GM23338 (cell line): Measurements from ENCODE around the gene VAMP8. TPM values are rescaled to one million over a fixed set of nuclear protein-coding genes. Genes with fewer than 3 reads are reported as not detected.

Experiments
- ATAC-seq: fragments of 200-7000 bp; cut with Tn5 transposase; 3 replicates; pipeline ENCODE4 v1.9.1; 2020
- DNase-seq: peaks from one replicate; pipeline ENCODE4 v3.0.0-alpha.2; 2015; ENCODE audit warnings: low spot score
- H2AFZ ChIP-seq: fragments of 200-600 bp; sonication (generic); 2 replicates; pipeline ENCODE4 v1.8.0; 2016; ENCODE audit warnings: antibody characterized with exemption, mild to moderate bottlenecking, moderate library complexity
- H3F3A ChIP-seq: fragments of 200-600 bp; sonication (generic); replicated peaks from 2 replicates; pipeline ENCODE4 v1.8.0; 2017; ENCODE audit warnings: antibody characterized with exemption, mixed run types, low read depth
- H3K27ac ChIP-seq: fragments of 200-600 bp; sonication (generic); 2 replicates; pipeline ENCODE4 v1.6.1; 2016; ENCODE audit warnings: low read depth
- H3K27me3 ChIP-seq: fragments of 200-600 bp; sonication (generic); 2 replicates; pipeline ENCODE4 v1.8.0; 2016; ENCODE audit warnings: mild to moderate bottlenecking, mixed run types, moderate library complexity; ENCODE audit not compliant: insufficient read depth
- H3K36me3 ChIP-seq: fragments of 200-600 bp; sonication (generic); 2 replicates; pipeline ENCODE4 v1.8.0; 2016; ENCODE audit warnings: mild to moderate bottlenecking; ENCODE audit not compliant: insufficient read depth
- H3K4me1 ChIP-seq: fragments of 200-600 bp; sonication (generic); 2 replicates; pipeline ENCODE4 v1.8.0; 2016; ENCODE audit warnings: mild to moderate bottlenecking, moderate library complexity; ENCODE audit not compliant: insufficient read depth
- H3K4me2 ChIP-seq: fragments of 200-600 bp; sonication (generic); 2 replicates; pipeline ENCODE4 v1.7.1; 2017; ENCODE audit warnings: mixed run types
- H3K4me3 ChIP-seq: fragments of 200-600 bp; sonication (generic); 2 replicates; pipeline ENCODE4 v1.6.1; 2016; ENCODE audit warnings: mixed run types
- H3K79me2 ChIP-seq: fragments of 200-600 bp; sonication (generic); replicated peaks from 2 replicates; pipeline ENCODE4 v1.8.0; 2017; ENCODE audit warnings: mild to moderate bottlenecking; ENCODE audit not compliant: insufficient read depth
- H3K9me2 ChIP-seq: fragments of 200-600 bp; sonication (generic); 2 replicates; pipeline ENCODE4 v1.8.0; 2017; ENCODE audit not compliant: insufficient read depth
- H4K20me1 ChIP-seq: fragments of 200-600 bp; sonication (generic); replicated peaks from 2 replicates; pipeline ENCODE4 v1.8.0; 2017; ENCODE audit warnings: mild to moderate bottlenecking; ENCODE audit not compliant: insufficient read depth
- H3K27ac Mint-ChIP-seq: 2 replicates; pipeline ENCODE4 v1.8.0; 2020; ENCODE audit warnings: inconsistent platforms, mild to moderate bottlenecking, moderate library complexity, mixed read lengths
- H3K27me3 Mint-ChIP-seq: 3 replicates; pipeline ENCODE4 v1.8.0; 2022; ENCODE audit warnings: low read depth, mild to moderate bottlenecking, moderate library complexity, mixed read lengths, inconsistent platforms; ENCODE audit not compliant: insufficient read depth, poor library complexity
- H3K36me3 Mint-ChIP-seq: 3 replicates; pipeline ENCODE4 v1.8.0; 2021; ENCODE audit warnings: low read depth, mild to moderate bottlenecking, inconsistent platforms, moderate library complexity, mixed read lengths
- H3K4me1 Mint-ChIP-seq: 3 replicates; pipeline ENCODE4 v1.8.0; 2020; ENCODE audit warnings: mild to moderate bottlenecking, inconsistent platforms, mixed read lengths
- H3K4me3 Mint-ChIP-seq: 3 replicates; pipeline ENCODE4 v1.8.0; 2021; ENCODE audit warnings: moderate library complexity, mild to moderate bottlenecking, inconsistent platforms, mixed read lengths
- H3K9me3 Mint-ChIP-seq: 3 replicates; pipeline ENCODE4 v1.8.0; 2020; ENCODE audit warnings: moderate library complexity, mild to moderate bottlenecking, inconsistent platforms, mixed read lengths
- CREB1 ChIP-seq: fragments of 250-450 bp; sonication (Bioruptor Pico); IDR thresholded peaks from 2 replicates; pipeline ENCODE4 v1.5.0; 2020; ENCODE audit warnings: low read depth, mild to moderate bottlenecking, moderate library complexity
- EZH2 ChIP-seq: fragments of 200-600 bp; sonication (generic); IDR thresholded peaks from one replicate; pipeline ENCODE4 v1.8.0; 2017; ENCODE audit warnings: antibody characterized with exemption, mild to moderate bottlenecking, low read depth; ENCODE audit not compliant: unreplicated experiment
- JUNB ChIP-seq: IDR thresholded peaks from one replicate; pipeline ENCODE4 v1.6.1; 2016; ENCODE audit warnings: antibody characterized with exemption; ENCODE audit not compliant: unreplicated experiment
- NANOG ChIP-seq: IDR thresholded peaks from 2 replicates; pipeline ENCODE4 v1.6.1; 2016; ENCODE audit warnings: antibody characterized with exemption, borderline replicate concordance
- POLR2AphosphoS5 ChIP-seq: IDR thresholded peaks from 2 replicates; pipeline ENCODE4 v1.6.1; 2016; ENCODE audit warnings: antibody characterized with exemption, low read depth
- STAT1 ChIP-seq: IDR thresholded peaks from one replicate; pipeline ENCODE4 v1.6.1; 2016; ENCODE audit warnings: antibody characterized with exemption; ENCODE audit not compliant: unreplicated experiment
- ZNF114 ChIP-seq: fragments of 250-450 bp; sonication (Bioruptor Pico); IDR thresholded peaks from 2 replicates; pipeline ENCODE4 v1.5.0; 2020; ENCODE audit warnings: mild to moderate bottlenecking, moderate library complexity
- polyA plus RNA-seq: library from polyadenylated mRNA; unstranded; fragments of >200 nt; fragmentation: Nextera tagmentation; extraction: Ambion mirVana; gene quantifications from 2 replicates; pipeline ENCODE4 v1.2.1, GENCODE V29; 2016
- total RNA-seq: library from RNA; depleted of rRNA; stranded (reverse); fragments of >200 nt; shearing (Covaris generic); gene quantifications from 2 replicates; pipeline ENCODE4 v1.2.3, GENCODE V29; 2014
- TF ChIP-seq, protein P1 (sequence below): IDR thresholded peaks from 2 replicates; pipeline ENCODE4 v1.6.1; 2016; ENCODE audit warnings: antibody characterized with exemption
- TF ChIP-seq, protein P2 (sequence below), 2 experiments: fragments of 200-600 bp in 1 of 2; sonication (generic) in 1 of 2; conservative IDR thresholded peaks; 2 replicates each; pipeline versions ENCODE4 v1.5.1 to v1.6.1; 2016 to 2017; ENCODE audit warnings: antibody characterized with exemption in 2 of 2, low read depth in 2 of 2, mild to moderate bottlenecking in 2 of 2, moderate library complexity in 1 of 2
- TF ChIP-seq, protein P3 (sequence below): IDR thresholded peaks from one replicate; pipeline ENCODE4 v1.6.1; 2018; ENCODE audit warnings: antibody characterized with exemption; ENCODE audit not compliant: unreplicated experiment
- TF ChIP-seq, protein P4 (sequence below): fragments of 250-450 bp; sonication (Bioruptor Pico); IDR thresholded peaks from 2 replicates; pipeline ENCODE4 v1.5.0; 2020; ENCODE audit warnings: mild to moderate bottlenecking, moderate library complexity

Gene VAMP8
- total and polyA plus RNA-seq, 2 experiments from 2014 or later: 16.3 to 71.7 TPM

DNA sequence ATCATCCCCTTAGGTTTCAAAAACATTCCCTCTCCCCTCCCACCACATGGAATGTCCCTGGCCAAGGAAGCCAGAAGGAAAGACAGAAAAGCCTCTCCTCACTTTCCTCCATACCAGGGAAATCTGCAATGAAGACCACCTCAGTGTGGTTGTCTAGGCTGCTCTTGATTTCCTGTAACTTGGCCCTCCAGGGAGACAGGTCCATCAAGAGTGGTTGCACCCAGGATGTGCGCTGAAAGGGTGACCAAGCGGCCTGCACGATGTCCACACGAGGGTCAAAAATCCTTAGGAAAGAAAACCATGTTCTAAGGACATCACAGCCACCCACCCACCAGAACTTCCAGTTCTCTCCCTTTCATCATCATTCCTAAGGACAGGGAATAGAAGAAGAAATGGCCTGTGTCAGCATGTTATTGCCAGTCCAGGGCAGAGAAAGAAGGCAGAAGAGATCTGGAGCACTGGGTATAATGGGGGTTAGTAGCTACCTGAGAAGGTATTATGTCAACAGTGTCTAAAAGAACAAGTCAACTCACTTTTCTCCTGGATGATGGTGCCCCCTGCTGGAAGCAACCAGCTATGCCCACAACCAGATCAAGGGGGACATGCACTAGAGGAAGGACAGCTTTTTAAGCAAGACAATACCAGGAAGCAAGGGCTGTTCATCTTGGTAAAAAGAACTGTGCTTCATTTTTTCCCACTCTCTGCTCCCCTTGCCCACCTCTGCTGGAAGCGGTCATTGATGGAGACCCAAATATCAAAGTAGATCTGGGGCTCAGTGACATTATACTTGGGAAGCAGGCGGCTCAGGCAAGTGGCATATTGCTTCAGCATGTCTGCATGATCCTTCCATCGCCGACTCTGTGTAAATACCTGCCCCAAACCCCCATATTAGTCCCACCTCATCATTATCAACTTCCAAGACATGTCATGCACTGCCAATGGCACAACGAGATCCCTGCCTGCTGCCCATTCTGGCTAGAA is 25.4 kb upstream of the VAMP8 start:
- H3K27me3 ChIP-seq: no peaks in the 10 kb centered on the region
- no peak overlapping the region; the same call in 2 of the 3 replicates for H3K4me3 Mint-ChIP-seq
- peaks cover 34% of the 10 kb centered on the region for H3K36me3 ChIP-seq
- DNase-seq (peak; percentile 92), ATAC-seq (peak; percentile 73)
- peaks cover 7% of the 10 kb centered on the region; the same call in 2 of the 3 replicates for H3K4me1 Mint-ChIP-seq
- no peak overlapping the region for H3K27ac ChIP-seq
- H3K4me1 ChIP-seq: no peaks in the 10 kb centered on the region
- H3K4me2 ChIP-seq: no peak overlapping the region
- no peak overlapping the region for H2AFZ ChIP-seq
- TF ChIP-seq EZH2 (no peak), NANOG (no peak), POLR2AphosphoS5 (0 out of 2 replicates have a peak, but pooled peaks have one; percentile 21), ZNF114 (no peak), JUNB (no peak), STAT1 (no peak), CREB1 (CRISPR knock-in tag) (no peak)
- TF ChIP-seq, protein P1, sequence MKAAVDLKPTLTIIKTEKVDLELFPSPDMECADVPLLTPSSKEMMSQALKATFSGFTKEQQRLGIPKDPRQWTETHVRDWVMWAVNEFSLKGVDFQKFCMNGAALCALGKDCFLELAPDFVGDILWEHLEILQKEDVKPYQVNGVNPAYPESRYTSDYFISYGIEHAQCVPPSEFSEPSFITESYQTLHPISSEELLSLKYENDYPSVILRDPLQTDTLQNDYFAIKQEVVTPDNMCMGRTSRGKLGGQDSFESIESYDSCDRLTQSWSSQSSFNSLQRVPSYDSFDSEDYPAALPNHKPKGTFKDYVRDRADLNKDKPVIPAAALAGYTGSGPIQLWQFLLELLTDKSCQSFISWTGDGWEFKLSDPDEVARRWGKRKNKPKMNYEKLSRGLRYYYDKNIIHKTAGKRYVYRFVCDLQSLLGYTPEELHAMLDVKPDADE: no peak
- TF ChIP-seq, protein P2, sequence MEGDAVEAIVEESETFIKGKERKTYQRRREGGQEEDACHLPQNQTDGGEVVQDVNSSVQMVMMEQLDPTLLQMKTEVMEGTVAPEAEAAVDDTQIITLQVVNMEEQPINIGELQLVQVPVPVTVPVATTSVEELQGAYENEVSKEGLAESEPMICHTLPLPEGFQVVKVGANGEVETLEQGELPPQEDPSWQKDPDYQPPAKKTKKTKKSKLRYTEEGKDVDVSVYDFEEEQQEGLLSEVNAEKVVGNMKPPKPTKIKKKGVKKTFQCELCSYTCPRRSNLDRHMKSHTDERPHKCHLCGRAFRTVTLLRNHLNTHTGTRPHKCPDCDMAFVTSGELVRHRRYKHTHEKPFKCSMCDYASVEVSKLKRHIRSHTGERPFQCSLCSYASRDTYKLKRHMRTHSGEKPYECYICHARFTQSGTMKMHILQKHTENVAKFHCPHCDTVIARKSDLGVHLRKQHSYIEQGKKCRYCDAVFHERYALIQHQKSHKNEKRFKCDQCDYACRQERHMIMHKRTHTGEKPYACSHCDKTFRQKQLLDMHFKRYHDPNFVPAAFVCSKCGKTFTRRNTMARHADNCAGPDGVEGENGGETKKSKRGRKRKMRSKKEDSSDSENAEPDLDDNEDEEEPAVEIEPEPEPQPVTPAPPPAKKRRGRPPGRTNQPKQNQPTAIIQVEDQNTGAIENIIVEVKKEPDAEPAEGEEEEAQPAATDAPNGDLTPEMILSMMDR (conservative IDR thresholded peaks at IDR 0.05; ENCODE audit: low read depth in 2 of 2): peak; percentile 94 to 95
- TF ChIP-seq, protein P3, sequence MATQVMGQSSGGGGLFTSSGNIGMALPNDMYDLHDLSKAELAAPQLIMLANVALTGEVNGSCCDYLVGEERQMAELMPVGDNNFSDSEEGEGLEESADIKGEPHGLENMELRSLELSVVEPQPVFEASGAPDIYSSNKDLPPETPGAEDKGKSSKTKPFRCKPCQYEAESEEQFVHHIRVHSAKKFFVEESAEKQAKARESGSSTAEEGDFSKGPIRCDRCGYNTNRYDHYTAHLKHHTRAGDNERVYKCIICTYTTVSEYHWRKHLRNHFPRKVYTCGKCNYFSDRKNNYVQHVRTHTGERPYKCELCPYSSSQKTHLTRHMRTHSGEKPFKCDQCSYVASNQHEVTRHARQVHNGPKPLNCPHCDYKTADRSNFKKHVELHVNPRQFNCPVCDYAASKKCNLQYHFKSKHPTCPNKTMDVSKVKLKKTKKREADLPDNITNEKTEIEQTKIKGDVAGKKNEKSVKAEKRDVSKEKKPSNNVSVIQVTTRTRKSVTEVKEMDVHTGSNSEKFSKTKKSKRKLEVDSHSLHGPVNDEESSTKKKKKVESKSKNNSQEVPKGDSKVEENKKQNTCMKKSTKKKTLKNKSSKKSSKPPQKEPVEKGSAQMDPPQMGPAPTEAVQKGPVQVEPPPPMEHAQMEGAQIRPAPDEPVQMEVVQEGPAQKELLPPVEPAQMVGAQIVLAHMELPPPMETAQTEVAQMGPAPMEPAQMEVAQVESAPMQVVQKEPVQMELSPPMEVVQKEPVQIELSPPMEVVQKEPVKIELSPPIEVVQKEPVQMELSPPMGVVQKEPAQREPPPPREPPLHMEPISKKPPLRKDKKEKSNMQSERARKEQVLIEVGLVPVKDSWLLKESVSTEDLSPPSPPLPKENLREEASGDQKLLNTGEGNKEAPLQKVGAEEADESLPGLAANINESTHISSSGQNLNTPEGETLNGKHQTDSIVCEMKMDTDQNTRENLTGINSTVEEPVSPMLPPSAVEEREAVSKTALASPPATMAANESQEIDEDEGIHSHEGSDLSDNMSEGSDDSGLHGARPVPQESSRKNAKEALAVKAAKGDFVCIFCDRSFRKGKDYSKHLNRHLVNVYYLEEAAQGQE: no peak
- TF ChIP-seq, protein P4, sequence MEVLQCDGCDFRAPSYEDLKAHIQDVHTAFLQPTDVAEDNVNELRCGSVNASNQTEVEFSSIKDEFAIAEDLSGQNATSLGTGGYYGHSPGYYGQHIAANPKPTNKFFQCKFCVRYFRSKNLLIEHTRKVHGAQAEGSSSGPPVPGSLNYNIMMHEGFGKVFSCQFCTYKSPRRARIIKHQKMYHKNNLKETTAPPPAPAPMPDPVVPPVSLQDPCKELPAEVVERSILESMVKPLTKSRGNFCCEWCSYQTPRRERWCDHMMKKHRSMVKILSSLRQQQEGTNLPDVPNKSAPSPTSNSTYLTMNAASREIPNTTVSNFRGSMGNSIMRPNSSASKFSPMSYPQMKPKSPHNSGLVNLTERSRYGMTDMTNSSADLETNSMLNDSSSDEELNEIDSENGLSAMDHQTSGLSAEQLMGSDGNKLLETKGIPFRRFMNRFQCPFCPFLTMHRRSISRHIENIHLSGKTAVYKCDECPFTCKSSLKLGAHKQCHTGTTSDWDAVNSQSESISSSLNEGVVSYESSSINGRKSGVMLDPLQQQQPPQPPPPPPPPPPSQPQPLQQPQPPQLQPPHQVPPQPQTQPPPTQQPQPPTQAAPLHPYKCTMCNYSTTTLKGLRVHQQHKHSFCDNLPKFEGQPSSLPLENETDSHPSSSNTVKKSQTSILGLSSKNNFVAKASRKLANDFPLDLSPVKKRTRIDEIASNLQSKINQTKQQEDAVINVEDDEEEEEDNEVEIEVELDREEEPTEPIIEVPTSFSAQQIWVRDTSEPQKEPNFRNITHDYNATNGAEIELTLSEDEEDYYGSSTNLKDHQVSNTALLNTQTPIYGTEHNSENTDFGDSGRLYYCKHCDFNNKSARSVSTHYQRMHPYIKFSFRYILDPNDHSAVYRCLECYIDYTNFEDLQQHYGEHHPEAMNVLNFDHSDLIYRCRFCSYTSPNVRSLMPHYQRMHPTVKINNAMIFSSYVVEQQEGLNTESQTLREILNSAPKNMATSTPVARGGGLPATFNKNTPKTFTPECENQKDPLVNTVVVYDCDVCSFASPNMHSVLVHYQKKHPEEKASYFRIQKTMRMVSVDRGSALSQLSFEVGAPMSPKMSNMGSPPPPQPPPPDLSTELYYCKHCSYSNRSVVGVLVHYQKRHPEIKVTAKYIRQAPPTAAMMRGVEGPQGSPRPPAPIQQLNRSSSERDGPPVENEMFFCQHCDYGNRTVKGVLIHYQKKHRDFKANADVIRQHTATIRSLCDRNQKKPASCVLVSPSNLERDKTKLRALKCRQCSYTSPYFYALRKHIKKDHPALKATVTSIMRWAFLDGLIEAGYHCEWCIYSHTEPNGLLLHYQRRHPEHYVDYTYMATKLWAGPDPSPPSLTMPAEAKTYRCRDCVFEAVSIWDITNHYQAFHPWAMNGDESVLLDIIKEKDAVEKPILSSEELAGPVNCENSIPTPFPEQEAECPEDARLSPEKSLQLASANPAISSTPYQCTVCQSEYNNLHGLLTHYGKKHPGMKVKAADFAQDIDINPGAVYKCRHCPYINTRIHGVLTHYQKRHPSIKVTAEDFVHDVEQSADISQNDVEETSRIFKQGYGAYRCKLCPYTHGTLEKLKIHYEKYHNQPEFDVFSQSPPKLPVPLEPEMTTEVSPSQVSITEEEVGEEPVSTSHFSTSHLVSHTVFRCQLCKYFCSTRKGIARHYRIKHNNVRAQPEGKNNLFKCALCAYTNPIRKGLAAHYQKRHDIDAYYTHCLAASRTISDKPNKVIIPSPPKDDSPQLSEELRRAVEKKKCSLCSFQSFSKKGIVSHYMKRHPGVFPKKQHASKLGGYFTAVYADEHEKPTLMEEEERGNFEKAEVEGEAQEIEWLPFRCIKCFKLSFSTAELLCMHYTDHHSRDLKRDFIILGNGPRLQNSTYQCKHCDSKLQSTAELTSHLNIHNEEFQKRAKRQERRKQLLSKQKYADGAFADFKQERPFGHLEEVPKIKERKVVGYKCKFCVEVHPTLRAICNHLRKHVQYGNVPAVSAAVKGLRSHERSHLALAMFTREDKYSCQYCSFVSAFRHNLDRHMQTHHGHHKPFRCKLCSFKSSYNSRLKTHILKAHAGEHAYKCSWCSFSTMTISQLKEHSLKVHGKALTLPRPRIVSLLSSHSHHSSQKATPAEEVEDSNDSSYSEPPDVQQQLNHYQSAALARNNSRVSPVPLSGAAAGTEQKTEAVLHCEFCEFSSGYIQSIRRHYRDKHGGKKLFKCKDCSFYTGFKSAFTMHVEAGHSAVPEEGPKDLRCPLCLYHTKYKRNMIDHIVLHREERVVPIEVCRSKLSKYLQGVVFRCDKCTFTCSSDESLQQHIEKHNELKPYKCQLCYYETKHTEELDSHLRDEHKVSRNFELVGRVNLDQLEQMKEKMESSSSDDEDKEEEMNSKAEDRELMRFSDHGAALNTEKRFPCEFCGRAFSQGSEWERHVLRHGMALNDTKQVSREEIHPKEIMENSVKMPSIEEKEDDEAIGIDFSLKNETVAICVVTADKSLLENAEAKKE: no peak
- 0 out of 2 replicates have a peak, but pooled peaks cover 4% of the 10 kb centered on the region for H4K20me1 ChIP-seq
- H3K27me3 Mint-ChIP-seq: peaks cover 11% of the 10 kb centered on the region
- peaks cover 60% of the 10 kb centered on the region for H3K36me3 Mint-ChIP-seq
- no peak overlapping the region for H3K27ac Mint-ChIP-seq
- no peaks in the 10 kb centered on the region; the same call in 2 of the 3 replicates for H3K9me3 Mint-ChIP-seq
- H3K9me2 ChIP-seq: no peaks in the 10 kb centered on the region
- no peak overlapping the region for H3K4me3 ChIP-seq
- H3F3A ChIP-seq: peaks cover 7% of the 10 kb centered on the region
- no peaks in the 10 kb centered on the region for H3K79me2 ChIP-seq
